ENCODE data around the gene ZKSCAN8. TPM values are rescaled to one million over a fixed set of nuclear protein-coding genes. Genes with fewer than 3 reads are reported as not detected.
"Not testable (repeated sequence)": the region's sequence is repeated elsewhere in the genome, so short reads cannot be mapped to it uniquely, and the experiment has no call there.

The ZKSCAN8 gene
- total RNA-seq: 18.6 and 19.5 TPM in 2 replicates

- intact Hi-C loops (cut with micrococcal nuclease): loop anchor here (1.0 to 5.0 kb wide), 5 partner anchors 17 to 258 kb away; partner anchors contain the start of genes ZKSCAN4, ZSCAN12, ZSCAN16 and ZSCAN26
These were observed at the start of gene ZKSCAN8 for GRCh38 chr6:28141500-28142329. Gene ZKSCAN8 (plus strand): TSS chr6:28141883. CDS start chr6:28148408, 6,525 bp downstream.

DNA sequence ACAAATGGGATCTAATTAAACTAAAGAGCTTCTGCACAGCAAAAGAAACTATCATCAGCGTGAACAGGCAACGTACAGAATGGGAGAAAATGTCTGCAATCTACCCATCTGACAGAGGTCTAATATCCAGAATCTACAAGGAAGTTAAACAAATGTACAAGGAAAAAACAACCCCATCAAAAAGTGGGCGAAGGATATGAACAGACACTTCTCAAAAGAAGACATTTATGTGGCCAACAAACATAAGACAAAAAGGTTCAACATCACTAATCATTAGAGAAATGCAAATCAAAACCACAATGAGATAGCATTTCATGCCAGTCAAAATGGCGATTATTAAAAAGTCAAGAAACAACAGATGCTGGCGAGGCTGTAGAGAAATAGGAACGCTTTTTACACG lies 39.5 kb upstream of the ZKSCAN8 start:
- intact Hi-C loops (cut with micrococcal nuclease): not testable (repeated sequence)

- intact Hi-C loops (cut with micrococcal nuclease): not testable (repeated sequence)
These were observed 39.0 kb upstream of the ZKSCAN8 start for GRCh38 chr6:28102699-28103098.

GRCh38 chr6:28104392-28105244 lies 37.1 kb upstream of the ZKSCAN8 start:
- intact Hi-C loops (cut with micrococcal nuclease): loop anchor here (1.0 to 2.0 kb wide), 3 partner anchors 20 to 32 kb away; partner anchors contain the start of gene ZSCAN16

DNA sequence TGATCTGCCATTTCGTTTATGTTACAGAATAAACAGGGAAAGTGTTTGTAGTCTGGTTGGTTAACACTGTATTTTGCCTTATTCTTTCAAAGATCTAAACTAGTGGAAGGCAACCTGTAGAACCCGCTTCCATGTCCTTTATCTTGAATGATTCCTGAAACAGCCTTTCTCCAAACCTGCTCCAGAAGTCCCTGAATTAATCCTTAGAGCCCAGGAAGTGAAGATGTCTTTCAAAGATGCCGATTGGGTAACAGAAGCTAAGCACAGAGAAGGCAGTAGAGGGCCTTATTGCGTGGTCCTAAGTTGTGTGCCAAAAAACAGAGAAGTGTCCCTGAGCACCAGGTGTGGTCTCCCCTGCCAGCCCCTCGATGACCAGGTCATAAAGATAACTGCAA lies 36.4 kb upstream of the ZKSCAN8 start:
- intact Hi-C loops (cut with micrococcal nuclease): loop anchor here (2.0 kb wide), 1 partner anchor 20 kb away; the partner anchor contains the start of gene ZSCAN16

- intact Hi-C loops (cut with micrococcal nuclease): no loop called here
These were observed 34.2 kb upstream of the ZKSCAN8 start for GRCh38 chr6:28107506-28107905.

DNA sequence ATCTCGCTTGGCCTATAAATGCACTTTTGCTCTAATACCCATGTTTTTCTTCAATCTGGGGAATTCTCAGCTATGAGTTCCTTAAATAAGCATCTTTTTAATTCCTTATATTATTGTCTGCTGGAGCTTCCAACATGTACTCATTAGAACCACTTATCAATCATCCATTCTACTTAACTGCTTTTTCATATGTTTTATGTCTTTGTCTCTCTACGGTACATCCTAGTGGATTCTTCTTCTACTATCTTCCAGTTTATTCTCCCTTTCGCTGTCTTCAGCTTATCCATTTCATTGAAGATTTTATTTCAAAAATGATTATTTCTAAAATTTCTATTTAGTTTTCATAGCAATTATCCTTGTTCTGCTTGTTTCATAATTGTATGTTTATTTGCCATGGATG lies 29.7 kb upstream of the ZKSCAN8 start:
- intact Hi-C loops (cut with micrococcal nuclease): no loop called here

GRCh38 chr6:28115799-28116198 lies 25.9 kb upstream of the ZKSCAN8 start:
- intact Hi-C loops (cut with micrococcal nuclease): no loop called here

DNA sequence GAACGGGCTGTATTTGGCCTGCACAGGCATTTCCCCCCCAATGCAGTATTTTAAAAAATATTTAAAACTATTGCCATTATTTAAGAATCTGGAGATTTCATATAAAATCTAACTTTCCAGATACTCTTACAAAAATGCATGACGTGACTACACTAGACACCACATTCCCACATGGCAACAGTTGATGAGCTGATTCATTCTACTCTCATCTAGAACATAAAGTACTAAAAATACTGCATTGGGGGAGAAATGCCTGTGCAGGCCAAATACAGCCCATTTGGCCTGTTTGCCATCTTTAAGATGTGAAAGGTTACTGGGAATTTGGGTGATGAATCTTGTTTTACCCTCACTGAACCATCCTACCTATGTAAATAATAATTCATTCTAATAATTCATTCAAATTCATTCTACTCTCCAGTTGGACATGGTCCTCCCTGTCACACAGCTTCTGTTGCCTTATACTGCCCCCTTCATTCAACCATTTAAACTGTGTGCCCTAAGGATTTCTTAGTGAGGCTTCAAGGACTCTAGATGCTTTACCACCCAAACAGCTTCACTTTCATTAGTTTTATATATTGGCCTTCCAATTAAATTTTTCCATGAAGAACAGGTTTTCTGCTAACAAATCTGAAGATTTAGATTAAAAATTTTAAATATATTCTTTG lies 24.2 kb upstream of the ZKSCAN8 start:
- intact Hi-C loops (cut with micrococcal nuclease): no loop called here

DNA sequence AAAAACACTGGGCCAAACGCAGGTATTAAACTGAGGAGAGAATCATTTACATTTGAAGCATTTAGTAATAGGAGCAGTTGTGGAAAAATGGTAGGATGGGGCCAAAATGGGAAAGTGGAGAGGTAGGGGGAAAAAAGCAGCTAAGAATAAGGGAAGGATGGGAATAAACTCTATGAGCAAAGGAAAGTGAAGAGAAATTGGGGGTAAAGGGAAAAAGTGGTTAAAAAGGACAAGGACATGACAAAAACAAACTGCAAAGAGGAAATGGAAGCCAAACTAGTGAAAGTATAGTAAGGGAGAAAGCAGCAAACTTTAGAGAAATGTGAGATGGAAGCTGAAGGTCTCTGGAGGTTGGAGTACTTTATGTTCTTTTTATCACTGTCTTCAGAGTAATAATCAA lies 23.5 kb upstream of the ZKSCAN8 start:
- intact Hi-C loops (cut with micrococcal nuclease): no loop called here

DNA sequence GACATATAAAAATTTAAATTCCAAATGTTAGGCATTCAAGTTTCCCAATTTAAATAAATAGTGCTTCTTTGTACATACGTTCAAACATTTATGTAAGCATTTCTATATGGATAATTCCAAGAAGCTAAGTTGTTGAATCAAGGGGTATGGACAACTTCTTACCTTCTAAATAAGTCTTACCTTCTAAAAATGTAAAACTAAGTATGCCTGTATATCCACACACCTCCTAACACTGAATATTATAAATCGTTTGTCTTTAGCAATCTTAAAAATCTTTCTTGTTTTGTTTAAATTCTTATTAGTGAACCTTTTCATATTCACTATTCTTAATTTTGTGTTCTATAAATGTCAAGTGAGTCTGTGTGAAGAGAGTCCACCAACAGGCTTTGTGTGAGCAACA lies 19.8 kb upstream of the ZKSCAN8 start:
- intact Hi-C loops (cut with micrococcal nuclease): no loop called here

- intact Hi-C loops (cut with micrococcal nuclease): not testable (repeated sequence)
These were observed 19.4 kb upstream of the ZKSCAN8 start for GRCh38 chr6:28122283-28122682.

- intact Hi-C loops (cut with micrococcal nuclease): loop anchor here (1.0 to 2.0 kb wide), 4 partner anchors 13 to 44 kb away; partner anchors contain the start of genes ZKSCAN8 and ZNF165
These were observed 17.2 kb upstream of the ZKSCAN8 start, which contains the start of gene ZSCAN16 for GRCh38 chr6:28124350-28124970. Gene ZSCAN16 (plus strand): TSS chr6:28124609. CDS start chr6:28125444, 835 bp downstream.

DNA sequence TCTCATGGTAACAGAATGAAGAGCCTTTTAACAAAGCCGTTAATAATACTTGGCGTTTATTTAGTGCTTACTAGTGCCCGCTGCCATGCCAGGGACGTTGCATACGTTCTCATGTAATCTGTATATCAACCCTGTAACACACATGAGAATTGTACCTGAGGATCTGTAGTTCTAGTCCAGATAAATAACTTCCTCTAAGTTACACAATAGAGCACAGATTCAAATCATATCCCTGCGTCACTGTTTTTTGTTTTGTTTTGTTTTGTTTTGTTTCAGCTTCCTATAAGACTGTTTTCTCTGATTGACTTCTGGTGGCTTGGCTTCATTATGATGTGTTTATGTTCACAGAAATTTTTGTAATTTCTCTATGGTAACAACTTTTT lies 16.7 kb upstream of the ZKSCAN8 start:
- intact Hi-C loops (cut with micrococcal nuclease): loop anchor here (1.0 to 2.0 kb wide), 4 partner anchors 12 to 45 kb away; partner anchors contain the start of genes ZKSCAN8 and ZNF165

GRCh38 chr6:28125401-28125800 lies 16.3 kb upstream of the ZKSCAN8 start:
- intact Hi-C loops (cut with micrococcal nuclease): loop anchor here (2.0 kb wide), 1 partner anchor 21 kb away; no protein-coding TSS in a partner anchor

- intact Hi-C loops (cut with micrococcal nuclease): loop anchor here (10.0 kb wide), 1 partner anchor 659 kb away; the partner anchor contains the start of gene ZNF184
These were observed 7.7 kb upstream of the ZKSCAN8 start for GRCh38 chr6:28134015-28134414.

- intact Hi-C loops (cut with micrococcal nuclease): loop anchor here (5.0 to 10.0 kb wide), 2 partner anchors 242 to 660 kb away; partner anchors contain the start of gene ZNF184
These were observed 7.0 kb upstream of the ZKSCAN8 start for GRCh38 chr6:28134716-28135115.

- intact Hi-C loops (cut with micrococcal nuclease): loop anchor here (5.0 to 10.0 kb wide), 2 partner anchors 243 to 661 kb away; partner anchors contain the start of gene ZNF184
These were observed 6.3 kb upstream of the ZKSCAN8 start for GRCh38 chr6:28135393-28135792.

GRCh38 chr6:28136585-28137504 lies 4.8 kb upstream of the ZKSCAN8 start:
- intact Hi-C loops (cut with micrococcal nuclease): loop anchor here (1.0 to 10.0 kb wide), 6 partner anchors 13 to 662 kb away; partner anchors contain the start of genes ZNF184 and ZSCAN16
